Effector CD8-positive, alpha-beta T cell (primary cell): ENCODE data around the gene DIPK1A.
"Not testable (repeated sequence)": the region's sequence is repeated elsewhere in the genome, so short reads cannot be mapped to it uniquely, and the experiment has no call there.

Source experiments
- DNase-seq: peaks from one replicate; lab custom pipeline; 2025; lab: John Stamatoyannopoulos, UW

The DIPK1A gene

DNA sequence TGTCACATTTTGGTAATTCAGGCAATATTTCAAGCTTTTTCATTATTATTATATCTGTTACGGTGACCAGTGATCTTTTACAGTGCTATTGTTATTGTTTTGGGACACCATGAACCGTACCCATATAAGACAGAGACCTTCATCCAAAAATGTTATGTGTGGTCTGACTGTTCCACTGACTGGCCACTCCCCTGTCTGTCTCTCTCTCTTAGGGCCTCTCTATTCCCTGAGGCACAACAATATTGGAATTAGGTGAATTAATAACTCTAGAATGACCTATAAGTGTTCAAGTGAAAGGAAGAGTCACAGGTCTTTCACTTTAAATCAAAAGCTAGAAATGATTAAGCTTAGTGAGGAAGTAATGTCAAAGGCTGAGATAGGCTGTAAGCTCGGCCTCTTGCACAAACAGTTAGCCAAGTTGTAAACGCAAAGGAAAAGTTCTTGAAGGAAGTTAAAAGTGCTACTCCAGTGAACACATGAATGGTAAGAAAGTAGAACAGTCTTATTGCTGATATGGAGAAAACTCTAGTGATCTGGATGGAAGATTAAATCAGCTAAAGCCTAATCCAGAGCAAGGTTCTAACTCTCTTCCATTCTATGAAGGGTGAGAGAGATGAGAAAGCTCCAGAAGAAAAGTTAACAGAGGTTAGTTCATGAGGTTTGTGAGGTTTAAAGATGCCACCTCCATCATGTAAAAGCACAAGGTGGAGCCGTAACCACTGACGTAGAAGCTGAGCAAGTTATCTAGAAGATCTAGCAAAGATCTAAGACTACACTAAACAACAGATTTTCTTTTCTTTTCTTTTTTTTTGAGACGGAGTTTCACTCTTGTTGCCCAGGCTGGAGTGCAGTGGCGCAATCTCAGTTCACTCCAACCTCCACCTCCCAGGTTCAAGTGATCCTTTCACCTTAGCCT is 19.7 kb upstream of the DIPK1A start:
- DNase-seq = peak; percentile 15

DNA sequence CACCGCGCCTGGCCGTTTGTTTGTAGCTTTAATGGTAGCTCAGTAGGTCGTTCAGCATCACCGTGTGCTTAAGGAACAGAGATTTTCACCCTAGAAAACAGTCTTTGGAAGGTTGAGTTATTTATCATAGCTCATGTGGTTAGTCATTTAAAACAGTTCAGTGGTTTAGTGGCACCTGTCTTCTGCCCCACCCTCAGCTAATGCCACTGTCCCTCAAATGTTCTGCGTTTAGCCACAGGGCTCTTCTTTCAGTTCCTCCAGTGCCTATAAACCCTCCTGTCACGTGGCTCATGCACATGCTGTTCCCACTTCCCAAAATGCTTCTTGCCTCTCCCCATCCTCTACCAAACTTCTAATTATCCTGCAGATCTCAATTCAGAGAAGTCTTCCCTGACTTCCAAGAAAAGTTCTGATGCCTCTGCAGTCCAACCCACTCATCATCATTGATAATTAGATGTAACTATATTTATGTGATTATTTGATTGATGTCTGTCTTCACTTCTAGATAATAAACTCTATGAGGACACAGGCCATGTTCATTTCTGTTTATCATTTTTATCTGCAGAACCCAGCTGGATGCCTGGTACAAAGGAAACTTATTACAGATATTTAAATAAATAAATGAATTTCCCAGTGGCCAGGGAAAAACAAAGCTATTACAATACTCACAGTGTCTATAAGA is 14.4 kb upstream of the DIPK1A start:
- no peak for DNase-seq

DNA sequence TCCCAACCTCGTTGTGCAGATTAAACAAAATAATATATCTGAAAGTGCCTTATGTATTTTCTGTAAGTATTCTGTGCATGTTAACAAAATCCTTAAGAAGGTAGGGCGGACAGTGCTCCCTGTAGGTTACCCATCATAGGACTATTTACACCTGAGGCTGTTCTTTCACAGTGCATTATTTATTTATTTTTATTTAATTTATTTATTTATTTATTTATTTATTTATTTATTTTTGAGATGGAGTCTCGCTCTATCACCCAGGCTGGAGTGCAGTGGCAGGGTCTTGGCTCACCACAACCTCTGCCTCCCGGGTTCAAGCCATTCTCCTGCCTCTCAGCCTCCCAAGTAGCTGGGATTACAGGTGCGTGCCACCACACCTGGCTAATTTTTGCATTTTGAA is 12.8 kb upstream of the DIPK1A start:
- DNase-seq = not testable (repeated sequence)

DNA sequence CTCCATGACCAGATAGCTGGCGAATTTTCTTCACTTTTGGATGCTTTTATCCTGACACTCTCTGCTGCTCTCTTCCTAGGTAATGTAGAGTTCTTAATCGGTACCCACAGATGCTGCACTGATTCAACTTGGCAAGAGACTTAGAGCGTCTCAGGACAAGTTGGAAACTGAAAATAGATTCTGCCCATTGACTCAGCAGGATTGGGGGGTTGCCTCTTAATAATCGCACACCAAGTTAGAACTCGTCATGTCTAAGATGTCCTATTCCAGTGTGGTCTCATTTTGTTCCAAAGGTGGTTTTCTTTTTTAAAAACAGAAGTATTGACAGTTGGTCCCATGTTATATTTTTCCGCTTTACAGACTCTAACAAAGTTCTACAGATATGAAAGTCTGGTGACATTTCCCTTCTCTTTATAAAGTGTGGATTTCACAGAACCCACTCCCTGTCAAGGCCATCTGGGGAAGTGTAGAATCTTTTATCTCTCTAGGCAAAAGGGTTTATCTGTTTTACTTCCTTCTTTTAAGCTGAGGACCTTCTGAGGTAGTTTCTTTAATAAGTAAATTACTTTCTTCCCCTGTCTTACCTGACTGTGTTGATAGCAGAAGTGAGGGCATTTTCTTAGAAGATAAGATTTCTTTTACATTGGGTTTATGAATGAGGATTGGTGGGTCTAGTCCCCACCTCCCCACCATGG is 12.1 kb upstream of the DIPK1A start:
- no peak for DNase-seq

- no peak for DNase-seq
Observed at GRCh38 chr1:92972409-92973129, 11.3 kb upstream of the DIPK1A start.

DNA sequence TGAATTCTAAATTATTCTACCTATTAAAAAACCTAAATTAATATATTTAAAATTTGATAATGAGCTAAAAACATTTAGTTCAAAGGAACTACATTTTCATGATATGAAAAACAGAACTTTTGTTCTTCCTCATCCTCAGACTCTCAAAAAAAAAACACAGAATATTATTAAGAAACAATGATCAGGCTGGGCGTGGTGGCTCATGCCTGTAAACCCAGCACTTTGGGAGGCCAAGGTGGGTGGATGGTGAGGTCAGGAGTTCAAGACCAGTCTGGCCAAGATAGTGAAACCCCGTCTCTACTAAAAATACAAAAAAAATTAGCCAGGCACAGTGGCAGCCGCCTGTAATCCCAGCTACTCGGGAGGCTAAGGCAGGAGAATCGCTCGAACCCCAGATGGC is 10.7 kb upstream of the DIPK1A start:
- DNase-seq = not testable (repeated sequence)

DNA sequence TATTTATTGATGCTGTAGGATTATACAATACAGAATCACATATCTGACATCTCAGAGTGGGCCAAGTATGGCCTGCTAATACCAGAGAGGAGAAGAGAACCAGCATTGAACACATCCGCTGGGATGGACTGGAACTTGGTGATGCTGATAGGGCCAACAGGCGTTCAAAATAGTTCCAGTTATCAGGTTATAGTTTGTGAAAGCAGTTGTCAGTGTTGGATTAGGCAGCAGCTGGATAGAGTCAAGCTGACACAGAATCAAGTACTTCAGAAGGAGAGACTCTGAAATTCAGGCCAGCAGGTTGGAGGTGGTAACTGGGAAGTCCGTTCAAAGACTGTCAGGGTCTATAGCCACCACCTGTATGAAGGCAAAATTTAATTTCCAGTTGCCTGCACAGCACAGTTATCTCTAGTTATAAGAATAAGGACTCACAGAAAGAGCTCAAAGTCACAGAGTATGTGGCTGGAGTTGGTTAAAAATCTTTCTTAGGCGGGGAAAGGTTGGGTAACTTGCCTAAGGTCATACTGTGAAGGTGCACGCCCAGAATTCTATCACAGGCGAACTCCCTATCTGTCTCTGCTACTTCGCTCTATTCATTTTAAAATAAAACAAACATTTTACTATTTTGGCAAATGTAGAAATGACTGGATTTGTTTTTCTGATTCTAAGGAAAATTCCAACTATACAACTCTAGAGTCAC is 9.9 kb upstream of the DIPK1A start:
- no peak for DNase-seq

DNA sequence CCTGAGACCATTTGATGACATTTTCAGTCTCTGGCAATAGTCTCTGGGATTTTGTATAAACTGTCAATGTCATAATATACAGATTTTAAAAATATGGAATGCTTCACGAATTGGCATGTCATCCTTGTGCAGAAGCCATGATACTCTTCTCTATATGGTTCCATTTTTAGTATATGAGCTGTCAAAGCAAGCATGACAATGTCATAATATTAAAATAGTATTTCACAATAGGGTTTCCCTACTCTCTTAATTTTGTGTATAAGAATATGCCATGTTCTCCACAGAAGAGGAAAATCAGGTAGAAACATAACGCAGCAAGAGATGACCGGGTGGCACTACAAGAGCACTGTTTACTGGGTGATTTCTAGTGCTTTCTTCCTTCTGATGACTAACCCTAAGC is 8.3 kb upstream of the DIPK1A start:
- no peak for DNase-seq

DNA sequence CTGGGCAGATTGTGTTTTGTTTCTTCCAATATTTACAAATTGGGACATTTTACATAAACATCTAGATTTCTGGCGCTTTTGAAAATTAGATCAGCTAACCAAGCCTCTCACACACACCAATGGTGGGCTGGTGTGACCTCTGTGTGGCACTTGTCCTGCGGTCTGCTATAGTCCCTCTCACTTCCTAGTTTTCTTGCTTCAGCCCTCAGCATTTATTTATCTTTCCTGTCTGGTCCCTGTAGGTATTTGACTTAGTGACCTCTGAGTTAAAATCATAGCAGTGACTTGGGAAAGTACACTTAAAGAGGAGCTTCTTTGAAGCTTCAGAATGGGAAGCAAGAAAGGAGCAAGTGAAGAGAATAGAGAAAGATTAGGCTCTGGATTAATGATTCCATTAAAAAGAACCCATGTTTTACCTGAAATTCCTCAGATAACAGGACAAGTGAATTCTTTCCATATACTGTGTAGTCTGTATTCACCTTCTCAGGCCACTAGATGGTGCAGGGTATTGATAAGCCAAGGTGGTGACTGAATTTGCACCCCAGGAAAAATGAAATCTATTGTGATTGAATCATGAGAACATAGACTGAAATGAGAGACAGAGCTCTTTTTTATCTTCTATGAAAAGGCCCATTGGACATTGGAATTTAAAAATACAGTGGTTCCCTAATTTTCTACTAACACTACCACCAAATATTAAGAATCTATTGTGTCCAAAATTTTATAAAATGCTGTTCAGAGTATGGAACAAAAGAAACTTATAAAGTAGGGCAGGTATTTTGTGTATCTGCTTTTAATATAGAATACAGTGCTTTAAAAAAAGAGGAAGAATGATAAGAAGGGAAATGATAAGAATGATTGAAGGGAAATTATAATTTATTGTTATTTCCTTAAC is 7.1 kb upstream of the DIPK1A start:
- no peak for DNase-seq

DNA sequence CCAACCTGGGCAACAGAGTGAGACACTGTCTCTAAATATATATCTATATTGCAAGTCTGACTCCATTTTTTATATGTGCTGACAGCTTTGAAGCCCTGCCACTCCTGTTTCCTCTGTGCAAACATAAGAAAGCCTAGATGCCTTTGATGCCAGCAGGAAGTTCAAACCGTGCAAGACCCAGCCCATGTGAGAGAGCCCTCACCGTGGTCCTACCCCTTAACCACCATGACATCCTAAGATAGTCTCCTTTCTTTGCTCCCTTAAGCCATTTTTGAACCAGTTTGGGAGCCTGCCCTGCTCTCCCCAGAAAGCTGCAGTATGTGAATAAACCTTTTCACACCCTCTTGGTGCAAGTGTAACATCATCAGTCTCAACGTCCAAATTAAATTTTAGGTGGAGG is 3.7 kb upstream of the DIPK1A start:
- DNase-seq = peak; percentile 12

DNA sequence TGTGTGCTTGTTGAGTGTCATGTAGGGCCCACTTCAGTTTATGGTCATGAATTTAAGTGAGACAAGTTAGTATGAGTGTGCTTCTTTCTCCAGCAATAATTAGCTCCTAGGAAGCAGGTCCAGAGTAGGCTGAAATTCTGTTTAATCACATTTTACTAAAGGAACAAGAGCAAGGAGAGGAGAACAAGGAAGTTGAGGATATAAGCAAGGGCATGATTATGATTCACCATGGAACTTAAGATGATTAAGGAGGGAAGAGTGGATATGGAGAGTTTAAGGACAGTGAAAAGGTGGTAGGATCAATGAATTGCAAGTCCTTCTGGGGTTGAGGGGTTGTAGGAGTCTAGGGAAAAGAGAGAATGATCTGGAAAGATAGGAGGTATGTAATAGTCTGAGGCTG is 3.1 kb upstream of the DIPK1A start:
- no peak for DNase-seq

DNA sequence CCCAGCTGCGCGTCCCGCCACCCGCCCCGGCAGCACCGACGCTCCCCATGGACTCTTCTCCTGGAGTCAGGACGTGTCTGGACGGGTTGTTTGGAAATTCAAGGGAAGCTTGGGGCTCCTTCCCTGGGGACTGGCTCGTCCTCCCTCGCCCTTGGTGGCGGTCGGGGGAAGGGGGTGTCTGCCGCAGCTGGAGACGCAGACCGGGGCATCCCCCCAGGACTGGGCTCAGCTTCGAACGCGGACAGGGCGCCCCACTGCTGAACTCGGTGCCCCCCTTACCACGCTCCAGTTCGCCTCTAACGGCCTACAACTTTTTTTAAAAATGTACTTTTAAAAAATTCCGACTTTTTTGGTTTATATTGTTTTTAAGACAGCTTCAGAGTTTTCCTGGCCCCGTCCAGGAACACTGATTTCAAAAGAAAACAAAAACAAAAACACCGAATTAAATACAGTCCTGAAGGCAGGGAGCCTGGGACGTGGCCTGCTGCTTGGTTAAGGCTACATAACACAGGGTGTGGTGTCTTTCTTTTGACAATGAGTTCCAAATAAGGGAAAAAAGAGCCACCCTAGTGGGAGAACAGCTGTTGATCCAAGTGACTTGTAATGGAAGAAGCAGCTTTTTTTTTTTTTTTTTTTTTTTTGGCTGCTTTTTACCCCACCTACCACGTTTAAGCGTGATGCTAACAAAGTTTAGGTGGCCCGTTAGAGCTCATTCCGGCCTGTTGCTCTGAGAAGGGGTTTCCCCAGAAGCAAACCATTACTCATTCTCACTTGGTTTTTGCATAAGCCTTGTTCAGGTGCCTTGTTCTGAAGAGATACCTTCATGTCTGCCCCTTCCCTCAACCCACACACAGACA is 862 bp upstream of the DIPK1A start:
- DNase-seq = peak; percentile 47

DNA sequence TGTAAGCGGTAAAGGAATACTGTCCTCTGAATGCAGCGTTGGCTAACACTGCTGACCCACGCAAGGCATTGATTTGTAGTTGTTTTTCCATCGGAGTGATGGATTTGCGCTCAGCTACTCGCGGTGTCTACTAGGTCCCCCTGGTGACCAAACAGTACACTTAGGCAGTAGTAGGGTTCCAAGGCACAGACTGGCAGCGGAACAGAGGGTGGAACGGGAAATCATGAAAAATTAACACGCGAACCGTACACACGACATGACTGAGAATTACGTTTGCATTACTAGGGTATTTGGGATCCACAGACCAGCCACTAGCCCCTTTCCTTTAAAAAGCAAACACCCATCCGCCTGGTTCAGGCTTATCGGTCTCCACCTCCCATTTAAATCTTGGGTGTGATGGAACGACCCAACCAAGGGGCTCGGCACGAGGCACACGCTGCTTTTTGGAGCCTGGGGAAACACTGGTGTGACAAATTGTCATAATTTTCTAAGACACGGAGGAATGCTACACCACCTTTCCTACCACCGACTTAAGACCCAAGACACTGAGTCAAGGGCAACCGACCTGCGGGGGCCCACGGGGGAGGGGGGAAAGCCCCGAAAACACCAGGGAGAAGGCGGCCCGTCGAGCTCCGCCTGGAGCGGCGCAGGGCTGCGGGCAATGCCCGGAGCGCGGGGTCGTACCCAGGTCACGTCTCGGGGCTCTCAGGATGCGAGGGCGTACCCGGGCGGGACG is 699 bp downstream of the DIPK1A start:
- peak; percentile 38 for DNase-seq

DNA sequence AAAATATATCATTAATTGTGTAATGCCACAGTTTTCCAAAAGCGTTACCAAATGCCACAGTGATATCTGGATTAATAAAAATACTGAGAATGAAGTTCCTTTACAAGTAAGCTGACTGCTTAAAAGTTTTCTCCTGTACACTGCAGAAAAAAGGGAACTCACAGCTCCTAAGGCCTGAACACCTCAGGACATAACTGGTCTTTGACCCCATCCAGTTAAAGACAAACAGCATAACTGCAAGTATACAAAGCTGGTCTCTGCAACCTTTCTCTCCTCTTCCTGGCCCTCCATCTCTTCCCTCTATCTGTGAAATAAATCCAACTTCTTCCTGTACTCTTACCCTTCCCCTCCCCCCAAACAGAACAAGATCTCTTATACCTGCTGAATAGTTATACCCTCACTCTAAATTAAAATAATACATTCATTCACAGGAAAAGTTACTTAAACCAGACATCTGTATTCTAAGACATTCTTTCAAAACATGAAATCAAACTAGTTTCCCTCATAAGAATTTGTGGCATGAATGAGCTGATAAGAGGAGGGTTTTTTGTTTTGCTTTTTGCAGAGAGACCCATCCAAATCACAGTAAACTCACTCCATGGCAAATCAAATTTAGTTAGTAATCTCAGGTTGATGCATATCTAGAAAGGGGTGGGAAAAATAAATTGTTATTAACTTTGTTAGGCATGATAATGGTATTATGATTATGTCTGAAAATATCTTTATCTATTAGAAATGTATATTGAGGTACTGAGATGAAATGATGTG is 2.9 kb downstream of the DIPK1A start:
- no peak for DNase-seq

DNA sequence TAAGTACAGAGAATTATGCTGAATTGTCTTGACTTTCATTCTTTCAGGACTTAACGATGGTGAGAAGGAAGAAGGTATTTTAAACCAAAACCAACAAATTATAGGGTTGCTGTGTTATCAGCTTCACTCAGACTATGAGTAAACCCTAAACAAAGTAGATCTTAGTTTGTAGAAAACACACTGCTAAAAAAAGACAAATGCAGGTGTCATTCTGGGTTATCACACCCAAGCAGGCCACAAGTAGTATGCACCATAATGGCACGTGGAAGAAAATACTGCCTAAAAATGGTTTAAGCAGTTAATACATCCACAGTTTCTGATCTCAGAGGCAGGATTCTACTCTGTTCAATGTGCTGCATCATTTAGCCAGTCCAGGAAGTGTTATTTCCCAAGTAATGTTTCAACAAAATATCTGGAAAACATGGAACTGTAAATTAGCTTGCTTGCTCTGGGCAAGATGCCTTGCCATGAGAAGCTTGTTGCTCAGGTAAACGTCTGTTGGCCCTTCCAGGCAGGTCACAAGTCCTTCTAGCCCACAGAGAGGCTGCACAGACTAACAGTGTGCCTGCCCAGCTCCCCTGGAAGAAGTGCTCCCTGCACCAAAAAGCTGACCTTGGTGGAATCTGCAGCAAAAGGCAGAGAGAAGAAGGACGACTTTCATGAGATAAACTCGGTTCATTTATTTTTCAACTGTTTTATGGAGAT is 4.1 kb downstream of the DIPK1A start:
- no peak for DNase-seq

DNA sequence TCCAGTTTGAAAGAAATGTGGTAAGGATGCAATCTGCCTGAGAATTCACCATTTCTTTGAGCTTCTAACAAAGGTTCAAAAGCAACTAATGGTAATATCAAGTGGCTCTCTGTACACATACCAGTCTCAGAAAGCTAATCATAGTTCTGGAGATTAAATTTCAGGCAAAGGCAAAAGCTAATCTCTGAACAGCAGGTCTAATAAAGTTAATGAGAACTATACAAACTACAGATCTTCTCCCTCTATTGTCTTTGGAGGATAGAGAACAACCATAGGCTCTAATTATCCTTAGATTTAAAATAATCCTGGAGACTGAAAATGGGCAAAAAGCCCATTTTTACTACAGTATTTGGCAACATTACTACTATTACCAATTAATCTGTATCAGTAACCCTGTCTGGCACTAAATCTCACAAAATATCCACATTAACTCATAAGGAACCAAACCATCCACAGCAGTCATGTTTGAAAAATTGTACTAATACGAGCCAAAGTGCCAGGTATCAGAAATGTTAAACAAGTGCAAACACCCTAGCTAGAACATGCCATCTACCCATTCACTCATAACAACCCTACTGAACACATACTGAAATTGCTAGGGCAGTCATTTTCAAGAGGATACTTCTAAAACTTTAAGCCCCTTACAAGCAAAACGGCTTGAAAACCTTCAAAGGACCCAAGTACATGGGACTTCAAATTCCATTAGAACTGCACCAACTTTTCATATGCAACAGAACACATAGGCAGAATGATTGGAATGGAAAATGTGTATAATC is 4.8 kb downstream of the DIPK1A start:
- no peak for DNase-seq
